Activated naive CD4-positive, alpha-beta T cell treated with anti-CD3 and anti-CD28 coated beads for 36 hours (primary cell): ENCODE data around the gene COL18A1. TPM values are rescaled to one million over a fixed set of nuclear protein-coding genes. Genes with fewer than 3 reads are reported as not detected.

Experiments used
- CTCF ChIA-PET: fragments of 350-600 bp; sonication (Branson Sonifier 250); formaldehyde crosslinking; loops from one replicate; lab custom pipeline; 2021; ENCODE audit warnings: antibody characterized with exemption; lab: Charles Lee
- DNase-seq: peaks from one replicate; pipeline ENCODE4 v3.0.0-alpha.2; 2020
- H3K27ac Mint-ChIP-seq: one replicate; pipeline ENCODE4 v1.8.0; 2021; ENCODE audit warnings: mild to moderate bottlenecking, mixed read lengths
- H3K27me3 Mint-ChIP-seq: one replicate; pipeline ENCODE4 v1.8.0; 2021; ENCODE audit warnings: low read depth, mixed read lengths
- H3K36me3 Mint-ChIP-seq: one replicate; pipeline ENCODE4 v1.8.0; 2021; ENCODE audit warnings: low read depth, mixed read lengths
- H3K4me1 Mint-ChIP-seq: one replicate; pipeline ENCODE4 v1.8.0; 2021; ENCODE audit warnings: low read depth, mixed read lengths
- H3K4me3 Mint-ChIP-seq: one replicate; pipeline ENCODE4 v1.8.0; 2021; ENCODE audit warnings: mild to moderate bottlenecking, moderate library complexity, mixed read lengths
- H3K9me3 Mint-ChIP-seq: one replicate; pipeline ENCODE4 v1.8.0; 2021; ENCODE audit warnings: mixed read lengths
- intact Hi-C: fragments of 100-400 bp; cut with micrococcal nuclease; formaldehyde crosslinking; loops from one replicate; pipeline ENCODE4 v1.15.1; 2023
- total RNA-seq, 2 experiments: library from RNA; stranded (reverse); gene quantifications; one replicate each; pipeline ENCODE4 v1.2.3, GENCODE V29; 2021

Gene COL18A1
- total RNA-seq, 2 experiments from 2014 or later, result 10.3 to 12.6 TPM

- CTCF ChIA-PET, result interaction anchor here (1.1 kb wide), 1 partner anchor 13 kb away, joined by 4 read pairs; no protein-coding TSS in a partner anchor
- no peaks in the 10 kb centered on the region for H3K36me3 Mint-ChIP-seq
- H3K9me3 Mint-ChIP-seq, result no peaks in the 10 kb centered on the region
- intact Hi-C loops, result no loop called here
- H3K4me3 Mint-ChIP-seq, result no peak overlapping the region
- H3K4me1 Mint-ChIP-seq, result no peaks in the 10 kb centered on the region
- peaks cover 2% of the 10 kb centered on the region for H3K27me3 Mint-ChIP-seq
- no peak for DNase-seq
- H3K27ac Mint-ChIP-seq, result no peak overlapping the region
Observed at GRCh38 chr21:45452696-45453307, 47.8 kb downstream of the COL18A1 start.

- Mint-ChIP-seq H3K9me3 (no peaks in the 10 kb centered on the region), H3K4me3 (no peak overlapping the region), H3K36me3 (no peaks in the 10 kb centered on the region), H3K27me3 (no peaks in the 10 kb centered on the region), H3K27ac (no peak overlapping the region), H3K4me1 (no peaks in the 10 kb centered on the region)
- no peak for DNase-seq
- intact Hi-C loops, result no loop called here
- CTCF ChIA-PET, result interaction anchor here (1.1 kb wide), 1 partner anchor 14 kb away, joined by 4 read pairs; no protein-coding TSS in a partner anchor
Observed at GRCh38 chr21:45453308-45453950, 48.5 kb downstream of the COL18A1 start.

- no peaks in the 10 kb centered on the region for H3K4me1 Mint-ChIP-seq
- no peak overlapping the region for H3K4me3 Mint-ChIP-seq
- no peak for DNase-seq
- intact Hi-C loops, result no loop called here
- no peaks in the 10 kb centered on the region for H3K27me3 Mint-ChIP-seq
- H3K36me3 Mint-ChIP-seq, result no peaks in the 10 kb centered on the region
- CTCF ChIA-PET, result interaction anchor here (1.1 kb wide), 1 partner anchor 14 kb away, joined by 4 read pairs; no protein-coding TSS in a partner anchor
- no peak overlapping the region for H3K27ac Mint-ChIP-seq
- no peaks in the 10 kb centered on the region for H3K9me3 Mint-ChIP-seq
Observed at GRCh38 chr21:45454060-45454925, 49.3 kb downstream of the COL18A1 start.

- DNase-seq, result no peak
- no peaks in the 10 kb centered on the region for H3K27me3 Mint-ChIP-seq
- no peaks in the 10 kb centered on the region for H3K9me3 Mint-ChIP-seq
- H3K4me3 Mint-ChIP-seq, result no peak overlapping the region
- CTCF ChIA-PET, result no interaction called here
- intact Hi-C loops, result no loop called here
- H3K36me3 Mint-ChIP-seq, result no peaks in the 10 kb centered on the region
- no peaks in the 10 kb centered on the region for H3K4me1 Mint-ChIP-seq
- no peak overlapping the region for H3K27ac Mint-ChIP-seq
Observed at GRCh38 chr21:45454926-45455673, 50.1 kb downstream of the COL18A1 start.

GRCh38 chr21:45455674-45456583 lies 51.0 kb downstream of the COL18A1 start:
- Mint-ChIP-seq H3K27me3 (no peaks in the 10 kb centered on the region), H3K36me3 (no peaks in the 10 kb centered on the region), H3K4me3 (no peak overlapping the region), H3K9me3 (no peaks in the 10 kb centered on the region), H3K27ac (no peak overlapping the region), H3K4me1 (no peaks in the 10 kb centered on the region)
- CTCF ChIA-PET, result no interaction called here
- DNase-seq, result no peak
- intact Hi-C loops, result no loop called here

- CTCF ChIA-PET, result no interaction called here
- DNase-seq, result no peak
- intact Hi-C loops, result no loop called here
- no peak overlapping the region for H3K4me3 Mint-ChIP-seq
- no peaks in the 10 kb centered on the region for H3K27me3 Mint-ChIP-seq
- no peaks in the 10 kb centered on the region for H3K4me1 Mint-ChIP-seq
- no peaks in the 10 kb centered on the region for H3K36me3 Mint-ChIP-seq
- no peak overlapping the region for H3K27ac Mint-ChIP-seq
- H3K9me3 Mint-ChIP-seq, result peaks cover 3% of the 10 kb centered on the region
Observed at GRCh38 chr21:45456584-45457160, 51.7 kb downstream of the COL18A1 start.

- CTCF ChIA-PET, result interaction anchor here (1.2 kb wide), 1 partner anchor 10 kb away, joined by 3 read pairs; no protein-coding TSS in a partner anchor
Observed at GRCh38 chr21:45457161-45457831, 52.3 kb downstream of the COL18A1 start.

GRCh38 chr21:45457832-45458172 lies 52.8 kb downstream of the COL18A1 start:
- CTCF ChIA-PET, result interaction anchor here (1.2 kb wide), 1 partner anchor 10 kb away, joined by 3 read pairs; no protein-coding TSS in a partner anchor
- Mint-ChIP-seq H3K4me3 (no peak overlapping the region), H3K27ac (no peak overlapping the region), H3K27me3 (no peaks in the 10 kb centered on the region), H3K36me3 (no peaks in the 10 kb centered on the region), H3K4me1 (no peaks in the 10 kb centered on the region), H3K9me3 (peaks cover 10% of the 10 kb centered on the region)
- no peak for DNase-seq
- intact Hi-C loops, result no loop called here

More at GRCh38 chr21:45457161-45457831, 52.3 kb downstream of the COL18A1 start:
- no peak overlapping the region for H3K4me3 Mint-ChIP-seq
- no peaks in the 10 kb centered on the region for H3K27me3 Mint-ChIP-seq
- no peaks in the 10 kb centered on the region for H3K36me3 Mint-ChIP-seq
- no peak for DNase-seq
- H3K9me3 Mint-ChIP-seq, result peaks cover 9% of the 10 kb centered on the region
- H3K27ac Mint-ChIP-seq, result no peak overlapping the region
- intact Hi-C loops, result no loop called here
- H3K4me1 Mint-ChIP-seq, result no peaks in the 10 kb centered on the region

GRCh38 chr21:45458281-45459170 lies 53.6 kb downstream of the COL18A1 start:
- no peak for DNase-seq
- no peak overlapping the region for H3K4me3 Mint-ChIP-seq
- CTCF ChIA-PET, result interaction anchor here (1.2 kb wide), 1 partner anchor 9 kb away, joined by 3 read pairs; no protein-coding TSS in a partner anchor

More at GRCh38 chr21:45458281-45459170, 53.6 kb downstream of the COL18A1 start:
- H3K27me3 Mint-ChIP-seq, result no peaks in the 10 kb centered on the region
- no peaks in the 10 kb centered on the region for H3K36me3 Mint-ChIP-seq
- H3K9me3 Mint-ChIP-seq, result peaks cover 10% of the 10 kb centered on the region
- H3K4me1 Mint-ChIP-seq, result no peaks in the 10 kb centered on the region
- intact Hi-C loops, result no loop called here
- H3K27ac Mint-ChIP-seq, result no peak overlapping the region
